GM12878 (cell line): ENCODE results near the gene ANO10. TPM values are rescaled to one million over a fixed set of nuclear protein-coding genes. Genes with fewer than 3 reads are reported as not detected.

Experiments
- BRCA1 ChIP-seq: IDR thresholded peaks from 2 replicates; pipeline ENCODE4 v1.6.1; 2011; ENCODE audit warnings: low read depth, low read length, improper control_type of control experiment
- CREB1 ChIP-seq: IDR thresholded peaks from 2 replicates; pipeline ENCODE4 v1.6.1; 2012; ENCODE audit warnings: low read depth, mild to moderate bottlenecking, inconsistent platforms
- FOS ChIP-seq: IDR thresholded peaks from 3 replicates; pipeline ENCODE4 v1.6.1; 2011; ENCODE audit warnings: borderline replicate concordance; ENCODE audit not compliant: insufficient read length; ENCODE audit errors: extremely low read depth
- GATAD2B ChIP-seq: fragments of 450-650 bp; conservative IDR thresholded peaks from 2 replicates; pipeline ENCODE4 v1.6.1; 2017; ENCODE audit warnings: low read depth, mild to moderate bottlenecking, moderate library complexity
- HDAC6 ChIP-seq: fragments of 200-600 bp; sonication (generic); IDR thresholded peaks from one replicate; pipeline ENCODE4 v1.8.0; 2017; ENCODE audit warnings: antibody characterized with exemption; ENCODE audit not compliant: unreplicated experiment
- KLF5 ChIP-seq: fragments of 450-650 bp; IDR thresholded peaks from 2 replicates; pipeline ENCODE4 v1.6.1; 2014; ENCODE audit warnings: mild to moderate bottlenecking; ENCODE audit not compliant: partially characterized antibody
- NFYB ChIP-seq: IDR thresholded peaks from 2 replicates; pipeline ENCODE4 v1.6.1; 2011; ENCODE audit warnings: low read depth, mild to moderate bottlenecking, low read length, improper control_type of control experiment, moderate library complexity; ENCODE audit not compliant: insufficient read depth
- PKNOX1 ChIP-seq: fragments of 450-650 bp; IDR thresholded peaks from 2 replicates; pipeline ENCODE4 v1.6.1; 2016; ENCODE audit warnings: mild to moderate bottlenecking
- RUNX3 ChIP-seq: IDR thresholded peaks from 2 replicates; pipeline ENCODE4 v1.6.1; 2012; ENCODE audit warnings: low read length, inconsistent platforms
- polyA plus RNA-seq, 11 experiments: library from polyadenylated mRNA; depleted of rRNA in 4 of 11; unstranded in 6 of 11; stranded (reverse) in 5 of 11; fragments of >200 nt; fragmentation: Nextera tagmentation in 4 of 11; fragmentation: Illumina TruSeq in 1 of 11; extraction: Ambion mirVana in 4 of 11; extraction: Trizol in 1 of 11; gene quantifications; 1 replicate in 1 of 11; 2 replicates in 10 of 11; pipeline versions ENCODE4 v1.2.1 to v1.2.3, GENCODE V29; 2011 to 2016; ENCODE audit warnings: inconsistent platforms in 2 of 11, missing spikeins in 2 of 11, low read depth in 1 of 11
- total RNA-seq, 4 experiments: library from RNA; depleted of rRNA in 3 of 4; stranded (reverse); fragments of >200 nt in 3 of 4; fragmentation: Illumina TruSeq in 1 of 4; extraction: Trizol in 1 of 4; gene quantifications; 2 replicates each; pipeline versions ENCODE4 v1.2.1 to v1.2.3, GENCODE V29; 2013 to 2021
- TF ChIP-seq, protein P1 (sequence below): IDR thresholded peaks from 2 replicates; pipeline ENCODE4 v1.6.1; 2011; ENCODE audit warnings: borderline replicate concordance, low read depth, mild to moderate bottlenecking, moderate library complexity, mixed read lengths, low read length; ENCODE audit not compliant: insufficient read depth; ENCODE audit errors: extremely low read length

Gene ANO10
- total and polyA plus RNA-seq, 10 of the 15 experiments (the other 5 are each of a cell fraction or from before 2014, with no cell fraction given): 0.29 to 21.9 (median 1.6) TPM

DNA sequence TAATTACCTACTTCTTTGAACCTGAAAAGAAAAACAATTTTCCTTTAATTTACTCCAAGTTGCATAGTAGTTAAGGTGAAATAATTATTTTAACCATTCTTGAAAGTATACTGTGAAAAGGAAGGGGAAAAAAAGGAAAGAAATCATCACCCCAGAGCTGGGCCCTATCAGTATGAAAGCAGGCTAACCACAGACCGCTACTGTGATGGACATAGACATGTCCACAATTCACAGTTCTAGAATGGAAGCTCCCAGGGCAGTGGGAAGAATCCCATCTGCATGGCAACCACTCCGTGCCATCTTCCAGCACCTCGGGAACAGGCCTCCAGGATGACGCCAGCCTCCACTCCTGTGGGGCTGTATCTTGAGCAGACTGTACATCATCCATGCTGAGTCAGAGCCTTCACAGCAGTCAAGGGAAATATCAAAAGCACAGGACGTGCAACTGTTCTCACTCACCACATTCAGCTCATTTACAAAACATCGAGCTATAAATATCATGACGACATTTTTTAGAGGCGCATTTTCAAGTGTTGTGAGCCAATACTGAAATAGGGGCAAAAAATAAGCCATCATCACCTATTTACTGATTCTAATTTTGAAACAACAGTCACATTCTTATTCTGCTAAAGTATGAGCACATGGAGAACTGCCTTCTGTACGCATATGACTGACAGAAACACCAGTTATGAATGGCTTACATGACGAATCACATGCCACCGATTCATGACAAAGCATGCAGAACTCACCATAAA, 215.7 kb downstream of the ANO10 start (continued):
- TF ChIP-seq, protein P1, sequence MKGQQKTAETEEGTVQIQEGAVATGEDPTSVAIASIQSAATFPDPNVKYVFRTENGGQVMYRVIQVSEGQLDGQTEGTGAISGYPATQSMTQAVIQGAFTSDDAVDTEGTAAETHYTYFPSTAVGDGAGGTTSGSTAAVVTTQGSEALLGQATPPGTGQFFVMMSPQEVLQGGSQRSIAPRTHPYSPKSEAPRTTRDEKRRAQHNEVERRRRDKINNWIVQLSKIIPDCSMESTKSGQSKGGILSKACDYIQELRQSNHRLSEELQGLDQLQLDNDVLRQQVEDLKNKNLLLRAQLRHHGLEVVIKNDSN: no peak
- TF ChIP-seq BRCA1 (no peak), HDAC6 (no peak), KLF5 (no peak), CREB1 (no peak), PKNOX1 (no peak), GATAD2B (no peak), RUNX3 (no peak), NFYB (no peak), FOS (no peak)
